ENCODE data around the gene SPATC1L.

The SPATC1L gene

DNA sequence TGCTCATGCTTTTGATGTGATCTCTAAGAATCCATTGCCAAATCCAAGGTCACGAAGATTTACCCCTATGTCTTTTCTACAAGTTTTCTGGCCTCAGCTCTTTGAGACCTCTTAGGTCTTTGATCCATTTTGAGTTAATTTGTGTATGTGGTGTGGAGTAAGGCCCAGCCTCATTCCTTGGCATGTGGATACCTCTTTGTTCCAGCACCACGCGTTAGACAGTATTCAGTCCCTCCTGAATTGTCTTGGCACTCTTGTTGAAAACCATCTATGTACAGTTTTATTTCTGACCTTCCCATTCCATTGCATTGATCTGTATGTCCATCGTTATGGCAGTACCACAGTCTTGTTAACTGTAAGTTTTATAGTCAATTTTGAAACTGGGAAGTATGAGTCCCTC is 20.9 kb downstream of the SPATC1L start:
- peaks cover 0 to 5% (median 0%) of the 10 kb centered on the region in 5 experiments for H3K9me3 ChIP-seq (ENCODE audit: control extremely low read depth in 1 of 5, control insufficient read depth in 4 of 5, insufficient read depth in 2 of 5, low read depth in 1 of 5, low read length in 4 of 5)
- H3K27me3 ChIP-seq (replicated peaks in 2 of 5; ENCODE audit: control insufficient read depth in 4 of 5, insufficient read depth in 5 of 5, low read length in 4 of 5): no peaks in the 10 kb centered on the region
- ChIA-PET CTCF (interaction anchor here (0.9 kb wide), 1 partner anchor 11 kb away, joined by 4 read pairs; no protein-coding TSS in a partner anchor), POLR2A (no interaction called here)
- DNase-seq: no peak
- 100% methylated on average over 2 of the region's 4 CpGs for WGBS (ENCODE audit: insufficient coverage)
- peaks cover 0 to 2% (median 0%) of the 10 kb centered on the region in 4 experiments for H3K4me1 ChIP-seq (ENCODE audit: control extremely low read depth in 1 of 4, control insufficient read depth in 4 of 4, insufficient read depth in 4 of 4, low read length in 3 of 4)
- H3K27ac ChIP-seq (ENCODE audit: insufficient read depth in 1 of 2, low read depth in 1 of 2, low read length in 2 of 2, poor library complexity in 1 of 2, severe bottlenecking in 2 of 2): no peak overlapping the region
- peaks cover 0 to 11% (median 3%) of the 10 kb centered on the region in 4 experiments for H3K36me3 ChIP-seq (ENCODE audit: control insufficient read depth in 4 of 4, insufficient read depth in 4 of 4, low read length in 3 of 4)
- no peak overlapping the region for H3K4me3 ChIP-seq (ENCODE audit: control insufficient read depth in 1 of 7, extremely low read depth in 1 of 7, insufficient read depth in 4 of 7, low read depth in 2 of 7, low read length in 6 of 7)

DNA sequence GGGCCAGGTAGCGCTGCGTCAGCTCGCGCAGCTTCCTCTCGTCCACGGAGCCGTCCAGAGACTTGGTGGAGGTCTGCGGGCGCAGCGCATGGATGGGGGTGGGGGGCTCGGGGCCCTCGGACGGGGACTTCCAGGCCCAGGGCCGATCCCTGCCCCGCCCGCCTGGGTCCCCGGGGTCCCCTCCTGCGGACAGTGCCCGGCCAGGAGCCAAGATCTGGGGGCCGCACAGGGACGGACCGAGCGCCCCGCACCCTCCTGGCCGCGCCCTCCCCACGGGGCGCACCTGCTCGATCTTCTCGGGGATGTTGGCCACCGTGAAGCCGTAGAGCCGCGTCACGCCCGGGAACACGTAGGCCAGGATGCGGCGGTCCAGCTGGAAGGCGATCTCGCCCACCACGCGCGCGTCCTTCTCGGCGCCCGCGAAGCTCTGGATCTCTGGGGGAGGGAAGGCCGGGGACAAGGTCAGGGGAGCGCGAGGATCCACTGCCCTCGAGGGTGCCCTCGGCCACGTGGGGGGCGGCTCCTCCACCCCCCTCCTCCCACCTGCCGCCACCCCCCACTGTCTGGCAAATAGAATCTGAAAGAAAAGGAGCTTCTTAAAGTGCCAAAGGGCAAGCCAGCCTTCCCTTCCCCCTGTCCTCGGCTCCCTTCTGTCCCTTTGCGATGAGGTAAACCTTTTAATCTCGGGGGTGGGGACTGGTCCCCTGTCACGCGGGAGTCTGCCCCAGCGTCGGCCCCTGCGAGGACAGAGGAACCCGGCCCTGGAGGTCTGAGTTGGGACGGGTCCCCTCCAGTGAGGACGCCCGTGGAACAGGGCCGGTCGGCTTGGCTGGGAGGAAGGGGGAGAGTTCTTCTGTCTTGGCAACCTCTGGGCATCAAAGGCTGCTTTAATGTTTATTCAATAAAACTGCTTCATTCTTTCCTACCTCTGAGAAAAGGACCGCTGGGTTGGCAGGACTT is 22.3 kb downstream of the SPATC1L start:
- Histone ChIP-seq H3K36me3 (ENCODE audit: control insufficient read depth in 4 of 4, insufficient read depth in 4 of 4, low read length in 3 of 4) (peaks cover 0 to 6% (median 3%) of the 10 kb centered on the region in 4 experiments), H3K27me3 (replicated peaks in 2 of 5; ENCODE audit: control insufficient read depth in 4 of 5, insufficient read depth in 5 of 5, low read length in 4 of 5) (no peaks in the 10 kb centered on the region), H3K4me1 (ENCODE audit: control extremely low read depth in 1 of 4, control insufficient read depth in 4 of 4, insufficient read depth in 4 of 4, low read length in 3 of 4) (peaks cover 0 to 2% (median 0%) of the 10 kb centered on the region in 4 experiments), H3K9me3 (ENCODE audit: control extremely low read depth in 1 of 5, control insufficient read depth in 4 of 5, insufficient read depth in 2 of 5, low read depth in 1 of 5, low read length in 4 of 5) (peaks cover 0 to 5% (median 0%) of the 10 kb centered on the region in 5 experiments), H3K4me3 (ENCODE audit: control insufficient read depth in 1 of 7, extremely low read depth in 1 of 7, insufficient read depth in 4 of 7, low read depth in 2 of 7, low read length in 6 of 7) (peak overlapping the region in 1 of 7 experiments; percentile 71), H3K27ac (ENCODE audit: insufficient read depth in 1 of 2, low read depth in 1 of 2, low read length in 2 of 2, poor library complexity in 1 of 2, severe bottlenecking in 2 of 2) (no peak overlapping the region)
- POLR2A ChIA-PET: no interaction called here
- CTCF ChIA-PET: interaction anchor here (1.3 kb wide), 1 partner anchor 19 kb away, joined by 4 read pairs; no protein-coding TSS in a partner anchor
- WGBS (ENCODE audit: insufficient coverage): 92% methylated on average over 33 of the region's 72 CpGs
- DNase-seq: no peak

DNA sequence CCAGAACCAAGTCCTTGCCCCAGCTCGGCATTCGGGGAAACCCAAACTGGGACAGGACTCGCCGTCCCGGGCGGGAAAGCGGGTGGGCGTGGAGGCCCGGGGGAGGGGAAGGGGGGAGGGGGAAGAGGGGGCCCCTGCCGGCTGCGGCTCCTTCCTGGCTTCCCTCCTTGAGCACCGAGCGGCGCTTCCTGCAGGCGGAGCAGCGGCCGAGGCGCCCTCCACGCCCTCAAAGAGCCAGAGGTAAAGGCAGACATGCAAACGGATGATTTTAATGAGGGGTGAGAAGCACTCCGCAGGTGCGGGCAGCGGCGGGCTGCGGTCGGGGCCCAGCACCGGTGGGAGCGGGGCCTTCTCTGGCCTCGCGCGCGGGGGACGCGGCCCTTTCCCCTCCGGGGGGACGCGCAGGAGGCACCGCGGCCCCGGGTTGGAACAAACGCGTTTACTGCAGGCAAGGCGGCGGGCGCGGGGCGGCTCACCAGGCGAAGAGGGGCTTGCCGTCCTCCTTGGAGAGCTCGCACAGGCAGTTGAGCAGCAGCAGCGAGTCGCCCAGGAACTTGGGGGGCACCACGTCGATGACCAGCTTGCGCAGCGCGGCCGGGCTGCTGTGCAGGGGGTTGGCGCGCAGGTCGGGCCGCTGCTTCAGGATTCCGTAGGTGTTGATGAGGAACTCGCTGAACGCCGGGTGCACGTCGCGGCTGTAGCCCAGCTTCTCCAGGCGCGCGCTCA is 23.2 kb downstream of the SPATC1L start:
- Histone ChIP-seq H3K9me3 (ENCODE audit: control extremely low read depth in 1 of 5, control insufficient read depth in 4 of 5, insufficient read depth in 2 of 5, low read depth in 1 of 5, low read length in 4 of 5) (peaks cover 0 to 5% (median 0%) of the 10 kb centered on the region in 5 experiments), H3K36me3 (ENCODE audit: control insufficient read depth in 4 of 4, insufficient read depth in 4 of 4, low read length in 3 of 4) (peaks cover 0 to 6% (median 1%) of the 10 kb centered on the region in 4 experiments), H3K4me1 (ENCODE audit: control extremely low read depth in 1 of 4, control insufficient read depth in 4 of 4, insufficient read depth in 4 of 4, low read length in 3 of 4) (peaks cover 0 to 2% (median 0%) of the 10 kb centered on the region in 4 experiments), H3K4me3 (ENCODE audit: control insufficient read depth in 1 of 7, extremely low read depth in 1 of 7, insufficient read depth in 4 of 7, low read depth in 2 of 7, low read length in 6 of 7) (peak overlapping the region in 1 of 7 experiments; percentile 71), H3K27me3 (replicated peaks in 2 of 5; ENCODE audit: control insufficient read depth in 4 of 5, insufficient read depth in 5 of 5, low read length in 4 of 5) (no peaks in the 10 kb centered on the region), H3K27ac (ENCODE audit: insufficient read depth in 1 of 2, low read depth in 1 of 2, low read length in 2 of 2, poor library complexity in 1 of 2, severe bottlenecking in 2 of 2) (no peak overlapping the region)
- CTCF ChIA-PET: no interaction called here
- WGBS (ENCODE audit: insufficient coverage): 89% methylated on average over 40 of the region's 72 CpGs
- POLR2A ChIA-PET: interaction anchor here (0.6 kb wide), 1 partner anchor 22 kb away, joined by 3 read pairs; no protein-coding TSS in a partner anchor
- DNase-seq: peak in 2 of 3 donors; percentile 16 to 51

DNA sequence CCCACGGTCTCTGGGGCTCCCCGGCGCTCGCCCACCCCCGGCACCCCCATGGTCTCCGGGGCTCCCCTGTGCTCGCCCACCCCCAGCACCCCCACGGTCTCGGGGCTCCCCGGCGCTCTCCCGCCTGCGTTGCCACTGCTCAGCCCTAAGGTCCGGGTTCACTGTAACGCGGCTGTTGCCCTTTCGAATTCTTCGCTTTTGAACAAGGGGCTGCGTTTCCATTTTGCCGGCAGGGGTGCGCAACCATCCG is 23.7 kb downstream of the SPATC1L start:
- ChIA-PET CTCF (no interaction called here), POLR2A (interaction anchor here (0.6 kb wide), 1 partner anchor 21 kb away, joined by 3 read pairs; no protein-coding TSS in a partner anchor)
- Histone ChIP-seq H3K36me3 (ENCODE audit: control insufficient read depth in 4 of 4, insufficient read depth in 4 of 4, low read length in 3 of 4) (peaks cover 0 to 6% (median 1%) of the 10 kb centered on the region in 4 experiments), H3K9me3 (ENCODE audit: control extremely low read depth in 1 of 5, control insufficient read depth in 4 of 5, insufficient read depth in 2 of 5, low read depth in 1 of 5, low read length in 4 of 5) (peaks cover 0 to 5% (median 0%) of the 10 kb centered on the region in 5 experiments), H3K27ac (ENCODE audit: insufficient read depth in 1 of 2, low read depth in 1 of 2, low read length in 2 of 2, poor library complexity in 1 of 2, severe bottlenecking in 2 of 2) (no peak overlapping the region), H3K4me3 (ENCODE audit: control insufficient read depth in 1 of 7, extremely low read depth in 1 of 7, insufficient read depth in 4 of 7, low read depth in 2 of 7, low read length in 6 of 7) (no peak overlapping the region), H3K4me1 (ENCODE audit: control extremely low read depth in 1 of 4, control insufficient read depth in 4 of 4, insufficient read depth in 4 of 4, low read length in 3 of 4) (peaks cover 0 to 2% (median 0%) of the 10 kb centered on the region in 4 experiments), H3K27me3 (replicated peaks in 2 of 5; ENCODE audit: control insufficient read depth in 4 of 5, insufficient read depth in 5 of 5, low read length in 4 of 5) (no peaks in the 10 kb centered on the region)
- 98% methylated on average over 17 of the region's 22 CpGs for WGBS (ENCODE audit: insufficient coverage)
- peak in 1 of 3 donors; percentile 61 for DNase-seq

DNA sequence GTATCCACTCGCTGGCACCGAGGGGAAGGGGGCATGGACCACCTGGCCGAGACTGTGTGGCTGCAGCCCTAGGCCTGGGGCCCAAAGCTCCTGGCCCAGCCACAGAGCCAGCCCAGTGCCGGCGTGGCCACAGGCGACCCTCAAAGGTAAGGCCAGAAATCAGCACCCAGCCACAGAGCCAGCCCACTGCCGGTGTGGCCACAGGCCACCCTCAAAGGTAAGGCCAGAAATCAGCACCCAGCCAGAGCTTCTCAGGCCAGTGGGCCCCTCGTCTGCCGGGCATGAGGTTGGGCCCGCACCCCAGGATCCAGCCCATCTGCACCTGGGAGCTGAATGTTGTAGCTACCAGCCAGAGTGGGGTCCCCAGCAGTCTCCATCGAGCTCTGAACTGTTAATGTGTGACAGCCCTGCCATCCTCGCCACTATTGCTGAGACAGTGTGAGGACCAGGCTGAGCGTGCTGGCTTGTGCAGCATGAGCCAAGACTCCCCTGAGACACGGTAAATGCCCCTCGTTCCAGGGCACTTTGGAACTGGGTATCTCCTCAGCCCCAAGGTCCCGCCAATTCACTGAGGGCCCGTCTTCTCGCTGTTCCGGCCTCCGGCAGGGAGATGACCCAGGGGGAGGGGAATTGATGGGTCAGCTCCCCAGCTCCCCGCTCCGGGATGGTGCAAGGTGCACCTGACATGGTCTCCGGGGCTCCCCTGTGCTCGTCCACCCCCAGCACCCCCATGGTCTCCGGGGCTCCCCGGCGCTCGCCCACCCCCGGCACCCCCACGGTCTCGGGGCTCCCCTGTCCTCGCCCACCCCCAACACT is 24.2 kb downstream of the SPATC1L start:
- DNase-seq: peak in 1 of 3 donors; percentile 19
- POLR2A ChIA-PET: interaction anchor here (0.6 kb wide), 1 partner anchor 21 kb away, joined by 3 read pairs; no protein-coding TSS in a partner anchor
- Histone ChIP-seq H3K36me3 (ENCODE audit: control insufficient read depth in 4 of 4, insufficient read depth in 4 of 4, low read length in 3 of 4) (peaks cover 0 to 6% (median 1%) of the 10 kb centered on the region in 4 experiments), H3K9me3 (ENCODE audit: control extremely low read depth in 1 of 5, control insufficient read depth in 4 of 5, insufficient read depth in 2 of 5, low read depth in 1 of 5, low read length in 4 of 5) (peaks cover 0 to 5% (median 0%) of the 10 kb centered on the region in 5 experiments), H3K27me3 (replicated peaks in 2 of 5; ENCODE audit: control insufficient read depth in 4 of 5, insufficient read depth in 5 of 5, low read length in 4 of 5) (no peaks in the 10 kb centered on the region), H3K4me1 (ENCODE audit: control extremely low read depth in 1 of 4, control insufficient read depth in 4 of 4, insufficient read depth in 4 of 4, low read length in 3 of 4) (peaks cover 0 to 2% (median 0%) of the 10 kb centered on the region in 4 experiments), H3K4me3 (ENCODE audit: control insufficient read depth in 1 of 7, extremely low read depth in 1 of 7, insufficient read depth in 4 of 7, low read depth in 2 of 7, low read length in 6 of 7) (no peak overlapping the region), H3K27ac (ENCODE audit: insufficient read depth in 1 of 2, low read depth in 1 of 2, low read length in 2 of 2, poor library complexity in 1 of 2, severe bottlenecking in 2 of 2) (no peak overlapping the region)
- CTCF ChIA-PET: no interaction called here
- 99% methylated on average over 27 of the region's 32 CpGs for WGBS (ENCODE audit: insufficient coverage)

DNA sequence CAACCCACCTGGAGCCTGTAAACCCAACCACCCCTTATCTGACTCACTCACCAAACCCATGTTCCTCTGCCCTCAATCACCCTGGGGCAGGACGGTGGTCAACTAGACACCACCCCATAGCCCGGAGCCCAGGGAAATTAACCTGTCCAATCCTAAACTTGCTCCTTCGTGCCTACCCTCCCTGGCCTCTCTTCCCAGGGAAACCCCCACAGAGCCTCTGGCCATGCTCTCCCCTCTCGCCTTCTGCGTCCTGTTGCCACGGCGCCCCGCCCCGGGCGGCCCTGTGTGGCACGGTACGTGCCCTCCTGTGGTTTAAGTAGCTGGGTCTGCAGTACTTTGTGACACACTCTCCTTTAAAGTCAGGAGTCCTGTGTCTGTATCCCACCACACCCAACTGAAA is 24.9 kb downstream of the SPATC1L start:
- Histone ChIP-seq H3K36me3 (ENCODE audit: control insufficient read depth in 4 of 4, insufficient read depth in 4 of 4, low read length in 3 of 4) (peaks cover 0 to 6% (median 1%) of the 10 kb centered on the region in 4 experiments), H3K27ac (ENCODE audit: insufficient read depth in 1 of 2, low read depth in 1 of 2, low read length in 2 of 2, poor library complexity in 1 of 2, severe bottlenecking in 2 of 2) (no peak overlapping the region), H3K27me3 (replicated peaks in 2 of 5; ENCODE audit: control insufficient read depth in 4 of 5, insufficient read depth in 5 of 5, low read length in 4 of 5) (no peaks in the 10 kb centered on the region), H3K9me3 (ENCODE audit: control extremely low read depth in 1 of 5, control insufficient read depth in 4 of 5, insufficient read depth in 2 of 5, low read depth in 1 of 5, low read length in 4 of 5) (peaks cover 0 to 5% (median 0%) of the 10 kb centered on the region in 5 experiments), H3K4me1 (ENCODE audit: control extremely low read depth in 1 of 4, control insufficient read depth in 4 of 4, insufficient read depth in 4 of 4, low read length in 3 of 4) (peaks cover 0 to 2% (median 0%) of the 10 kb centered on the region in 4 experiments), H3K4me3 (ENCODE audit: control insufficient read depth in 1 of 7, extremely low read depth in 1 of 7, insufficient read depth in 4 of 7, low read depth in 2 of 7, low read length in 6 of 7) (no peak overlapping the region)
- POLR2A ChIA-PET: no interaction called here
- DNase-seq: no peak
- 99% methylated on average over 11 of the region's 12 CpGs for WGBS (ENCODE audit: insufficient coverage)
- CTCF ChIA-PET: interaction anchor here (1.5 kb wide), 1 partner anchor 10 kb away, joined by 5 read pairs; no protein-coding TSS in a partner anchor
